Measurements from ENCODE around the gene GTF3C1.

GTF3C1 gene

DNA sequence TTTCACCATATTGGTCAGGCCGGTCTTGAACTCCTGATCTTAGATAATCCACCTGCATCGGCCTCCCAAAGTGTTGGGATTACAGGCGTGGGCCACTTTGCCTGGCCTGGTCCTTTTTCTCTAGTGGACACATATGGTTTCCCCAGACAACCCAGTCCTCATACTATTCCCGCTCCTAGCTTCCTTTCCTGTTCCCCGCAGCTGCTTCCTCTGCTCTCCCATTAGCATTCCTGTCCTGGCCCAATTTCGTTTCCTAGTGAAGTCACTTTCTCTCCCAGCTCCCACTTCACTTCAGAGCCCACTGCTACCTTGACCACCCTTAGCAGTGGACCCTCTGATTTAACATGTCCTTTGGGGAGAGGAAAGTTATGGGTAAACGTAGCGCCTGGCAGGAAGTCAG lies 11.5 kb upstream of the GTF3C1 start:
- DNase-seq (ENCODE audit: low read depth in 2 of 2) = no peak

DNA sequence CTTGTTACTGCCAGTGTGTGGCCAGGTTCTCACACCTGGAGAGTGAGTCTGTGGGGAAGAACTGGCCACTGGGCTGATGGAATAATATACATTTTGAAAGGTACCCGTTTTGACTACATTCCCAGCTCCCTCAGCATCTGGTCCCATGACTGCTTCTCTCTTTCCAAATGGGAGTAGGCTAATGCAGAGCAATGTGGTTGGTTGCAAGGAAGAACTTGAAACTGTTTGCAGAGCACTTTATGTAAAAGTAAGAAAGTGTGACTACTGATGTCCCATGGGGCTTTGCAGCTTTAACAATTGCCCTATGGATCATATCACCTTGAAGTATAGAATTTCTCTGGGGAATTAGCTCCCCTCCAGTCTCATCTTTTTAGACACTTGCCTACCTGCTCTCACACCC lies 9.2 kb upstream of the GTF3C1 start:
- no peak for DNase-seq (ENCODE audit: low read depth in 2 of 2)

GRCh38 chr16:27558434-27558833 lies 8.7 kb upstream of the GTF3C1 start:
- no peak for DNase-seq (ENCODE audit: low read depth in 2 of 2)

GRCh38 chr16:27556471-27556870 lies 6.8 kb upstream of the GTF3C1 start:
- no peak for DNase-seq (ENCODE audit: low read depth in 2 of 2)

DNA sequence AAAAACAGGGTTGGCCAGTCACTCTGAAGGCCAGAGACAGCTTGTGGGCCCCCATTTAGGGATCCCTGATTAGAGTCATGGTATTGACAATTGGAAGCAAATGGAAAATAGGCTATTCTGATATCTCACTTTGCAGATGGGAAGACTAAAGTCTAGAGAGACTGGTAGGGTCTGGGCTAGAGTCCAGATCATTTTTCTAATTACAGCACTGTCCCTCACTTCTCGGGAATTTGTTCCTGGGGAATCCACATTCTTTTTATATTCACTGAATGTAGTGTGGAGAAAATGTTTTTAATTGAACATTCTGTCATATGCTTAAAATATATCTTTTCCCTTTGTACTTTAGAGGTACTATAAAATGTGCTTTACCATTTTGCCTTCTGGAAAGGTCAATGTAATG lies 1.3 kb upstream of the GTF3C1 start:
- no peak for DNase-seq (ENCODE audit: low read depth in 2 of 2)

DNA sequence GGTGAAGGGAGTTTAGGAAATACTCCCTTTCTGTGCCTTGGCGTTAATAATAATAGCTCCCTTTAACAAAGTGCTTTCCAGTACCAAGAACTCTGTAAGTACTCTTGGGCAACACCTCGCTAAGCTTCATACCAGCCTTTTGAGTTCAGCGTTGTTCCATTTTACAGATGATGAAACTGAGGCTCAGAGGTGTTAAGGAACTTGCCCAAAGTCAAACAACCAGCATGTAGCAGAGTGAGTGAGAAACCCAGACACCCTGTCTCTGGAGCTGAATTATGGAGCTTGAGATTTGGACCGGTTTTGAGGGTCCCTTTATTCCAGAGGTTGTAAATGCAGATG lies 838 bp upstream of the GTF3C1 start:
- DNase-seq (ENCODE audit: low read depth in 2 of 2) = no peak

DNA sequence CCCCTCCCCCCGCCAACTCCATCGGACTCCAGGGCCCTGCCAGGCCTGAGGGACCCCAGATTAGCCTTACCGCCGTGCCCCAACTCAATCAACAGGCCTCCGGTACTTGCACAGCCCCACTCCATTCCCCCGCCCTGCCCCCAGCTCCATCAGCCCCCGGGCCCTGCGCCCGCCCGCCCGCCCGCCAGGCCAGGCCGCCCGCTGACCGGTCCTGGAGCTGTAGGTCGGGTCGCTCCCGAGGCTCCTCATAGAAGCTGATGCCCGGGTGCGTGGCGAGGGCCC lies 308 bp downstream of the GTF3C1 start:
- no peak for DNase-seq (ENCODE audit: low read depth in 2 of 2)

DNA sequence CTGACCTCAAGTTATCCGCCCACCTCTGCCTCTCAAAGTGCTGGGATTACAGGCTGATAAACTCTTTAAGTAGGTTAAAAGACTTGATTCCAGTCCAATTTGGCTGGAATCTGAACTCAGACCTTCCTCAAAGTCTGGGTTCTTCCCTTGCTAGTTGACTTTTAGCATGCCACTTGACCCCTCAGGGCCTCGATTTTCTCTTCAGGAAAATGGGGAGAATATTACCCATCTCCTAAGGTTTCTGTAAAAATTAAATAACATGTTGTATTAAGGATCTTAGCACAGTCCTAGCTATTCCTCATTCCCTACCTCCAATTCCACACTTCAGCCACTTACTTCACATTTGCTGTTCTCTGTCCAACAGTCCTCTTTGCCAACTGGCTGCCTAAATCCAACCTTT lies 1.9 kb downstream of the GTF3C1 start:
- no peak for DNase-seq (ENCODE audit: low read depth in 2 of 2)

DNA sequence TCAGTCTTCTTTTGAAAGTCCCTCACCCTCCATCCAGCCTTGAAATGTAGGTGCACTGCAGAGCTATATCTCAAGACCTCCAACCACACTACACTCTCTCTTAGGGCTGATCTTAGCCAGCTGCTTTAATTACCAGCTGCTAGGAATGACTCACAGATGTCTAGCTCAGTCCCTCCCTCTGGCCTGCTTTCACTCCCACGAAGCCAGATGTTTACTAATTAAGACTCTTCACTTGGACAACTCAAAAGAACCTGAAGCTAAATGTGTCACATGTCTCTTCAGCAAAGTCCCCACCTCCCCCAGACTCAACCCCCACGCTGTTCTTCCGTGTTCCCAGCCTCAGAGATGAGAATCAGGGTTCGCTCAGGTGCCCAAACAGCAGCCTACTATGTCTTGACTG lies 2.6 kb downstream of the GTF3C1 start:
- DNase-seq (ENCODE audit: low read depth in 2 of 2) = no peak

DNA sequence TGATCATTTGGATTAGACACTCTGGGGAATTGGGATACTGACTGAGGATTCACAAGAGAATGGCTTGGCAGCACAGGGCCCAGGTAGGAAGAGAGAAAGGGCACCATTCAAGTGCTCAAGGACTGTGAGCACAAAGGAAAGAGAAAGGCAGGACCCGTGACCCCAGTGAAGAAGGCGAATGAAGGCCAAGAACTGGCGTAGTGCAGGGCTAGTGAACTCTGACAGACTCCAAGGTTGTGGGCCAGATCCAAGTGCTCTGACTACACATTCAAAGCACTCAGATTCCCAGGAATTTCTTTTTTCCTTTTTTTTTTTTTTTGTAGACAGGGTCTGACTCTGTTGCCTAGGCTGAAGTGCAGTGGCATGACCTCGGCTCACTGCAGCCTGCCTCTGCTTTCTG lies 5.0 kb downstream of the GTF3C1 start:
- no peak for DNase-seq (ENCODE audit: low read depth in 2 of 2)

GRCh38 chr16:27543801-27544200 lies 5.9 kb downstream of the GTF3C1 start:
- no peak for DNase-seq (ENCODE audit: low read depth in 2 of 2)

DNA sequence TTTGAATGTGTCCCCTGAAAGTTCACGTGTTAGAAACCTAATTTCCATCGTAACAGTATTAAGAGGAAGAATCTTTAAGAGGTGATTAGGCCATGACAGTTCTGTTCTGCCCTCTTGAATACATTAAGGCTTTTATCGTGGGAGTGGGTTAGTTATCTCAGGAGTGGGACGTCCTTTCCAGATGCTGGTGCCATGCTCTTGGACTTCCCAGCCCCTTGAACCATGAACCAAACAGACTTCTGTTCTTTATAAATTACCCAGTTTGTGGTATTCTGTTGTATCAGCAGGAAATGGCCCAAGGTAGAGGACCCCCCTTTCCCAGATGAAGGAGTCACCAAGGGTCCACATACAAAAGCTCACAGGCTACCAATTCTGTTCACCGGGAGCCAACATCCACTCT lies 10.1 kb downstream of the GTF3C1 start:
- no peak for DNase-seq (ENCODE audit: low read depth in 2 of 2)

DNA sequence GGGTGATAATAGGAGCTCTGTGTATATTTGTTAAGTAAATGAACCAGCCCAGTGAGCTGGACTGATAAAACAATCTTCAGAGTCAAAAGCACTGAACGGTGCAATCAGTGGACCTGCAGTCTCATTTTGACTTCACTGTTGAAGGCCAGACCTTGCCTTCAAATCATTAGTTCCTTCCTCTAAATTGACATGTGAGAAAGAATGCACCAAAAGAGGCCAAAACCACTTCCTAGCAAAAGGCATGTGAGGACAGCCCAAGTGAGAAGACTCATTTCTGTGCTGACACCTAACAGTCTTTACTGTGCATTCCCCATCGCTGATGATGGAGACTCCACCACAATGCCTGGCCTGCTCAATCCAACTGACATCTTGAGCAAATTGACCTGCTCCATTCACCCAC lies 10.6 kb downstream of the GTF3C1 start:
- DNase-seq (ENCODE audit: low read depth in 2 of 2) = no peak

- no peak for DNase-seq (ENCODE audit: low read depth in 2 of 2)
Observed at GRCh38 chr16:27538528-27538927, 11.2 kb downstream of the GTF3C1 start.

GRCh38 chr16:27534256-27534655 lies 15.5 kb downstream of the GTF3C1 start:
- no peak for DNase-seq (ENCODE audit: low read depth in 2 of 2)

DNA sequence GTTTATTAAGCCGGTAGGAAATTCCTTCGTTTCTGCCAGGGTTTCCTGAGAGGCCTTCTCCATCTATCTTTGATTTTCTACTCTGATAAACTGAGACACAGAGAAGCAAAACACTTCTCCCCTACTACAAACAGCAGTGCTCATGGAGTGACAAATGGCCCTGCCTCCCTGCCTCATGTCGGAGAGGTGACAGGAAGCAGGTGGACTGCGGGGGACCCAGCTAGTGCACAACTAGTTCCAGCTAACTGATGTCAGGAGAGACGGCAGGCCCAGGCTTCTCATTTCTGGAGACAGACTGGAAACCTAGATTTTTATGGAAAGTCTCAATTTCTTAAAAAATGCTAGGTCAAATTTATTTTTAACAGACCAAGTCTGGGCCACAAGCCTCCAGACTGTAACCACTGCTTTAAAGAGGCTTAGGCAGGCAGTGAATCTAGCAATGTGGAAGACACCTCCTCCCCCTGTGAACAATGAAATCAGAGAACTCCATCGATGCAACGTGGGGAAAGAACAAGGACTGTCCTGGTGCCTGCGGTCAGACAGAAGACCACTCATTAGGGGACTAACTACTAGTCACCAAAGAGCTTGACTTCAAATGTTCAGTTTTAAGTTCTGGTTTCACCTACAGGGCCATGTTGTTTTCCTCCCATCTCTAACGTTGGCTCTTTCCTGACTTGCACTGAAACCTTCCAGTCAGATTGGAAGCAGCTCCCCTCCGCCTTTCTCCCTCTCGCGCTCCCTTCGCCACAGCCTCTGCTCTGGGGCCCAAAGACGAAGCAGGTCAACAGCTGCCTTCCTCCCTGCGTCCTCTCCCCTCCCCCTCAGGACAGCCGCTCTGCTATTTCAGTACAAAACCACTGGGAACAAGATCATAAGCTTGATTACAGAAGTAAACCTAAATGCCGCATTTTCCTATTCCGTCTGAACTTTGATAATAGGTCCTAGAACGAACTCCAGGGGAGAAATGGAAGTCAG lies 17.6 kb downstream of the GTF3C1 start:
- DNase-seq (ENCODE audit: low read depth in 2 of 2) = no peak

- no peak for DNase-seq (ENCODE audit: low read depth in 2 of 2)
Observed at GRCh38 chr16:27531186-27531585, 18.5 kb downstream of the GTF3C1 start.

- no peak for DNase-seq (ENCODE audit: low read depth in 2 of 2)
Observed at GRCh38 chr16:27529962-27530361, 19.8 kb downstream of the GTF3C1 start.

- no peak for DNase-seq (ENCODE audit: low read depth in 2 of 2)
Observed at GRCh38 chr16:27528294-27528693, 21.4 kb downstream of the GTF3C1 start.

DNA sequence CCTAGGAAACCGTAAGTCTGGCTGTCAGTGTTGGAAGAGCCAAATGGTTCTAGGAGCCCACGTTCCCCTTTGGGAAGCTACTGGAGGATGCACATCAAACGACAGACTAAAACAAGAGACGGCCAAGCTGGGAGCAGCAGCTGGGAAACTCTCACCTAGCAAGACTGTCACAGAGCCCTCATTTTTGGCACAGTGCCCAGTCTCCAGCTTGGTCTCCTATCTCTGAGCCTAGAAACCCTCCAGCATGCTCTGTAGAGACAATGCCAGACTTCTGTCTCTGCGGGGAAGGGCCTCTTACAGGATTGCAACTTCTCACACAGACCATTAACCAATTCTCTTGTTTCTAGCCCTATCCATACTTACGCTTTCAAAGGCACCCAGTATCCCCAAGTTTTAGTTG lies 23.5 kb downstream of the GTF3C1 start:
- no peak for DNase-seq (ENCODE audit: low read depth in 2 of 2)

GRCh38 chr16:27522173-27522707 lies 27.5 kb downstream of the GTF3C1 start:
- DNase-seq (ENCODE audit: low read depth in 2 of 2) = no peak

GRCh38 chr16:27520982-27521673 lies 28.6 kb downstream of the GTF3C1 start:
- DNase-seq (ENCODE audit: low read depth in 2 of 2) = no peak

GRCh38 chr16:27518226-27518625 lies 31.5 kb downstream of the GTF3C1 start:
- no peak for DNase-seq (ENCODE audit: low read depth in 2 of 2)
